SKM-1 treated with dmso at 0.1 percent for 144 hours (cell line): Measurements from ENCODE around the gene MEGF6.

ENCODE experiments used
- DNase-seq: peaks from one replicate; lab custom pipeline; 2025; ENCODE audit not compliant: unreplicated experiment; lab: John Stamatoyannopoulos, UW

Gene MEGF6

GRCh38 chr1:3611170-3612019 lies at the start of gene MEGF6:
MEGF6 (minus strand) TSS chr1:3611508; CDS start chr1:3611268, 240 bp downstream.
- DNase-seq = no peak

GRCh38 chr1:3660704-3661103 lies 49.4 kb upstream of the MEGF6 start:
- DNase-seq = no peak

GRCh38 chr1:3659093-3659492 lies 47.8 kb upstream of the MEGF6 start:
- DNase-seq = no peak

GRCh38 chr1:3658231-3658615 lies 46.9 kb upstream of the MEGF6 start:
- DNase-seq = no peak

- DNase-seq = no peak
Measured at GRCh38 chr1:3657578-3658230, 46.4 kb upstream of the MEGF6 start.

GRCh38 chr1:3657096-3657475 lies 45.8 kb upstream of the MEGF6 start:
- no peak for DNase-seq

- DNase-seq = no peak
Measured at GRCh38 chr1:3656450-3657095, 45.3 kb upstream of the MEGF6 start.

- DNase-seq = no peak
Measured at GRCh38 chr1:3654549-3655281, 43.4 kb upstream of the MEGF6 start.

- no peak for DNase-seq
Measured at GRCh38 chr1:3653286-3653618, 41.9 kb upstream of the MEGF6 start.

- DNase-seq = no peak
Measured at GRCh38 chr1:3652548-3653285, 41.4 kb upstream of the MEGF6 start.

GRCh38 chr1:3651930-3652547 lies 40.7 kb upstream of the MEGF6 start, which contains the start of gene TP73:
TP73 (plus strand) TSS chr1:3652516; CDS start chr1:3682366, 29,850 bp downstream.
- no peak for DNase-seq

- no peak for DNase-seq
Measured at GRCh38 chr1:3651026-3651929, 40.0 kb upstream of the MEGF6 start.

- no peak for DNase-seq
Measured at GRCh38 chr1:3650248-3651025, 39.1 kb upstream of the MEGF6 start.

- peak; percentile 91 for DNase-seq
Measured at GRCh38 chr1:3649342-3650247, 38.3 kb upstream of the MEGF6 start, which contains the start of gene WRAP73. WRAP73 (minus strand) TSS chr1:3650103; CDS start chr1:3649999, 104 bp downstream.

- no peak for DNase-seq
Measured at GRCh38 chr1:3646596-3646995, 35.3 kb upstream of the MEGF6 start.

- DNase-seq = no peak
Measured at GRCh38 chr1:3645666-3646355, 34.5 kb upstream of the MEGF6 start.

- no peak for DNase-seq
Measured at GRCh38 chr1:3645247-3645646, 33.9 kb upstream of the MEGF6 start.
